GM20431 (cell line): Measurements from ENCODE around the gene B3GNT3.
"Not testable (repeated sequence)": the region's sequence is repeated elsewhere in the genome, so short reads cannot be mapped to it uniquely, and the experiment has no call there.

Source experiments
- in situ Hi-C: fragments of 300-500 bp; cut with MseI, MboI; formaldehyde crosslinking; loops from one replicate; pipeline ENCODE4 v1.15.0; 2020; ENCODE audit warnings: low sequenced_read_pairs; ENCODE audit not compliant: unreplicated experiment

B3GNT3 gene

GRCh38 chr19:17765069-17765618 lies 29.8 kb upstream of the B3GNT3 start:
- in situ Hi-C loops = no loop called here

- in situ Hi-C loops = no loop called here
Observed at GRCh38 chr19:17766543-17767131, 28.3 kb upstream of the B3GNT3 start.

GRCh38 chr19:17767559-17767958 lies 27.4 kb upstream of the B3GNT3 start:
- in situ Hi-C loops = no loop called here

GRCh38 chr19:17770613-17771012 lies 24.3 kb upstream of the B3GNT3 start:
- in situ Hi-C loops = loop anchor here (5.0 kb wide), 1 partner anchor 63 kb away; no protein-coding TSS in a partner anchor

- in situ Hi-C loops = loop anchor here (5.0 kb wide), 1 partner anchor 65 kb away; no protein-coding TSS in a partner anchor
Observed at GRCh38 chr19:17772172-17772571, 22.8 kb upstream of the B3GNT3 start.

- in situ Hi-C loops = no loop called here
Observed at GRCh38 chr19:17775245-17775927, 19.6 kb upstream of the B3GNT3 start.

- in situ Hi-C loops = no loop called here
Observed at GRCh38 chr19:17775991-17776803, 18.7 kb upstream of the B3GNT3 start.

GRCh38 chr19:17777840-17778239 lies 17.1 kb upstream of the B3GNT3 start:
- in situ Hi-C loops = not testable (repeated sequence)

GRCh38 chr19:17778251-17778967 lies 16.5 kb upstream of the B3GNT3 start:
- in situ Hi-C loops = no loop called here

- in situ Hi-C loops = no loop called here
Observed at GRCh38 chr19:17778968-17779929, 15.7 kb upstream of the B3GNT3 start.

GRCh38 chr19:17780781-17781180 lies 14.2 kb upstream of the B3GNT3 start:
- in situ Hi-C loops = no loop called here

- in situ Hi-C loops = not testable (repeated sequence)
Observed at GRCh38 chr19:17783721-17784120, 11.2 kb upstream of the B3GNT3 start.

- in situ Hi-C loops = no loop called here
Observed at GRCh38 chr19:17784201-17785008, 10.5 kb upstream of the B3GNT3 start.

- in situ Hi-C loops = no loop called here
Observed at GRCh38 chr19:17787274-17787913, 7.5 kb upstream of the B3GNT3 start.

- in situ Hi-C loops = no loop called here
Observed at GRCh38 chr19:17788632-17789031, 6.3 kb upstream of the B3GNT3 start.

- in situ Hi-C loops = no loop called here
Observed at GRCh38 chr19:17790059-17790780, 4.7 kb upstream of the B3GNT3 start.

- in situ Hi-C loops = no loop called here
Observed at GRCh38 chr19:17794412-17794730, 567 bp upstream of the B3GNT3 start.
